ENCODE measurements around the gene B3GAT1. TPM values are rescaled to one million over a fixed set of nuclear protein-coding genes. Genes with fewer than 3 reads are reported as not detected.

B3GAT1 gene
- total and polyA plus RNA-seq, 4 donors: 0.16 to 0.39 TPM; not detected in 2

GRCh38 chr11:134407923-134408322, 4.1 kb downstream of the B3GAT1 start:
- H3K36me3 ChIP-seq (ENCODE audit: control insufficient read depth in 1 of 2, insufficient read depth in 2 of 2, low read length in 1 of 2): no peaks in the 10 kb centered on the region
- ATAC-seq (ENCODE audit: low FRiP score): no peak
- peaks cover 5% of the 10 kb centered on the region for H3K9me3 ChIP-seq (ENCODE audit: control insufficient read depth, low read length)
- no peaks in the 10 kb centered on the region for H3K4me1 ChIP-seq (ENCODE audit: control insufficient read depth in 1 of 2, insufficient read depth in 2 of 2, low read length in 2 of 2)
- H3K4me3 ChIP-seq (ENCODE audit: low read length in 2 of 2): no peak overlapping the region
- WGBS, 2 donors: 66 to 68% methylated on average over 8 of the region's 8 CpGs
- peak in 1 of 2 donors; percentile 13 for DNase-seq
- no peaks in the 10 kb centered on the region for H3K27me3 ChIP-seq (ENCODE audit: control insufficient read depth in 1 of 2, insufficient read depth in 2 of 2, low read length in 1 of 2)
- no peak overlapping the region for H3K27ac ChIP-seq (ENCODE audit: low read depth in 1 of 2, low read length in 2 of 2)
- intact Hi-C loops (cut with DNase I): no loop called here

GRCh38 chr11:134407321-134407828, 4.7 kb downstream of the B3GAT1 start:
- no peak overlapping the region for H3K27ac ChIP-seq (ENCODE audit: low read depth in 1 of 2, low read length in 2 of 2)
- no peaks in the 10 kb centered on the region for H3K27me3 ChIP-seq (ENCODE audit: control insufficient read depth in 1 of 2, insufficient read depth in 2 of 2, low read length in 1 of 2)
- no peaks in the 10 kb centered on the region for H3K36me3 ChIP-seq (ENCODE audit: control insufficient read depth in 1 of 2, insufficient read depth in 2 of 2, low read length in 1 of 2)
- 62 to 66% methylated on average over 12 of the region's 12 CpGs for WGBS, 2 donors
- H3K4me1 ChIP-seq (ENCODE audit: control insufficient read depth in 1 of 2, insufficient read depth in 2 of 2, low read length in 2 of 2): no peaks in the 10 kb centered on the region
- DNase-seq (no peak), ATAC-seq (ENCODE audit: low FRiP score) (no peak)
- H3K9me3 ChIP-seq (ENCODE audit: control insufficient read depth, low read length): peaks cover 5% of the 10 kb centered on the region
- intact Hi-C loops (cut with DNase I): no loop called here
- no peak overlapping the region for H3K4me3 ChIP-seq (ENCODE audit: low read length in 2 of 2)

GRCh38 chr11:134406264-134407185, 5.5 kb downstream of the B3GAT1 start:
- WGBS, 2 donors: 80 to 83% methylated on average over 11 of the region's 11 CpGs
- H3K4me3 ChIP-seq (ENCODE audit: low read length in 2 of 2): no peak overlapping the region
- H3K9me3 ChIP-seq (ENCODE audit: control insufficient read depth, low read length): peaks cover 5% of the 10 kb centered on the region
- DNase-seq (no peak), ATAC-seq (ENCODE audit: low FRiP score) (no peak)
- no peaks in the 10 kb centered on the region for H3K36me3 ChIP-seq (ENCODE audit: control insufficient read depth in 1 of 2, insufficient read depth in 2 of 2, low read length in 1 of 2)
- H3K27me3 ChIP-seq (ENCODE audit: control insufficient read depth in 1 of 2, insufficient read depth in 2 of 2, low read length in 1 of 2): no peaks in the 10 kb centered on the region
- H3K27ac ChIP-seq (ENCODE audit: low read depth in 1 of 2, low read length in 2 of 2): no peak overlapping the region
- no peaks in the 10 kb centered on the region for H3K4me1 ChIP-seq (ENCODE audit: control insufficient read depth in 1 of 2, insufficient read depth in 2 of 2, low read length in 2 of 2)
- intact Hi-C loops (cut with DNase I): no loop called here

GRCh38 chr11:134405841-134406240, 6.2 kb downstream of the B3GAT1 start:
- H3K4me3 ChIP-seq (ENCODE audit: low read length in 2 of 2): no peak overlapping the region
- H3K36me3 ChIP-seq (ENCODE audit: control insufficient read depth in 1 of 2, insufficient read depth in 2 of 2, low read length in 1 of 2): no peaks in the 10 kb centered on the region
- ATAC-seq (ENCODE audit: low FRiP score) (peak; percentile 20), DNase-seq (no peak)
- no peaks in the 10 kb centered on the region for H3K4me1 ChIP-seq (ENCODE audit: control insufficient read depth in 1 of 2, insufficient read depth in 2 of 2, low read length in 2 of 2)
- no peak overlapping the region for H3K27ac ChIP-seq (ENCODE audit: low read depth in 1 of 2, low read length in 2 of 2)
- WGBS, 2 donors: 78 to 86% methylated on average over 9 of the region's 9 CpGs
- H3K9me3 ChIP-seq (ENCODE audit: control insufficient read depth, low read length): peaks cover 5% of the 10 kb centered on the region
- intact Hi-C loops (cut with DNase I): no loop called here
- H3K27me3 ChIP-seq (ENCODE audit: control insufficient read depth in 1 of 2, insufficient read depth in 2 of 2, low read length in 1 of 2): no peaks in the 10 kb centered on the region

GRCh38 chr11:134405436-134405835, 6.6 kb downstream of the B3GAT1 start:
- Histone ChIP-seq H3K4me1 (ENCODE audit: control insufficient read depth in 1 of 2, insufficient read depth in 2 of 2, low read length in 2 of 2) (no peaks in the 10 kb centered on the region), H3K9me3 (ENCODE audit: control insufficient read depth, low read length) (peaks cover 5% of the 10 kb centered on the region), H3K36me3 (ENCODE audit: control insufficient read depth in 1 of 2, insufficient read depth in 2 of 2, low read length in 1 of 2) (no peaks in the 10 kb centered on the region), H3K27ac (ENCODE audit: low read depth in 1 of 2, low read length in 2 of 2) (no peak overlapping the region), H3K4me3 (ENCODE audit: low read length in 2 of 2) (no peak overlapping the region), H3K27me3 (ENCODE audit: control insufficient read depth in 1 of 2, insufficient read depth in 2 of 2, low read length in 1 of 2) (no peaks in the 10 kb centered on the region)
- intact Hi-C loops (cut with DNase I): no loop called here
- ATAC-seq (ENCODE audit: low FRiP score) (no peak), DNase-seq (no peak)
- 84 to 86% methylated on average over 8 of the region's 8 CpGs for WGBS, 2 donors

GRCh38 chr11:134404575-134405341, 7.3 kb downstream of the B3GAT1 start:
- DNase-seq (no peak), ATAC-seq (ENCODE audit: low FRiP score) (no peak)
- WGBS, 2 donors: 91 to 94% methylated on average over 30 of the region's 30 CpGs
- Histone ChIP-seq H3K4me1 (ENCODE audit: control insufficient read depth in 1 of 2, insufficient read depth in 2 of 2, low read length in 2 of 2) (no peaks in the 10 kb centered on the region), H3K27ac (ENCODE audit: low read depth in 1 of 2, low read length in 2 of 2) (no peak overlapping the region), H3K9me3 (ENCODE audit: control insufficient read depth, low read length) (peaks cover 5% of the 10 kb centered on the region), H3K36me3 (ENCODE audit: control insufficient read depth in 1 of 2, insufficient read depth in 2 of 2, low read length in 1 of 2) (no peaks in the 10 kb centered on the region), H3K27me3 (ENCODE audit: control insufficient read depth in 1 of 2, insufficient read depth in 2 of 2, low read length in 1 of 2) (no peaks in the 10 kb centered on the region), H3K4me3 (ENCODE audit: low read length in 2 of 2) (no peak overlapping the region)
- intact Hi-C loops (cut with DNase I): no loop called here

GRCh38 chr11:134402910-134403309, 9.1 kb downstream of the B3GAT1 start:
- 91 to 94% methylated on average over 12 of the region's 12 CpGs for WGBS, 2 donors
- Histone ChIP-seq H3K4me3 (ENCODE audit: low read length in 2 of 2) (no peak overlapping the region), H3K27ac (ENCODE audit: low read depth in 1 of 2, low read length in 2 of 2) (no peak overlapping the region), H3K36me3 (ENCODE audit: control insufficient read depth in 1 of 2, insufficient read depth in 2 of 2, low read length in 1 of 2) (no peaks in the 10 kb centered on the region), H3K9me3 (ENCODE audit: control insufficient read depth, low read length) (peaks cover 5% of the 10 kb centered on the region), H3K4me1 (ENCODE audit: control insufficient read depth in 1 of 2, insufficient read depth in 2 of 2, low read length in 2 of 2) (no peaks in the 10 kb centered on the region), H3K27me3 (ENCODE audit: control insufficient read depth in 1 of 2, insufficient read depth in 2 of 2, low read length in 1 of 2) (no peaks in the 10 kb centered on the region)
- ATAC-seq (ENCODE audit: low FRiP score): no peak
- DNase-seq: no peak
- intact Hi-C loops (cut with DNase I): no loop called here

GRCh38 chr11:134401825-134402809, 9.9 kb downstream of the B3GAT1 start:
- intact Hi-C loops (cut with DNase I): no loop called here
- no peaks in the 10 kb centered on the region for H3K36me3 ChIP-seq (ENCODE audit: control insufficient read depth in 1 of 2, insufficient read depth in 2 of 2, low read length in 1 of 2)
- ATAC-seq (ENCODE audit: low FRiP score) (no peak), DNase-seq (peak in 1 of 2 donors; percentile 68)
- 69 to 78% methylated on average over 19 of the region's 19 CpGs for WGBS, 2 donors
- no peaks in the 10 kb centered on the region for H3K27me3 ChIP-seq (ENCODE audit: control insufficient read depth in 1 of 2, insufficient read depth in 2 of 2, low read length in 1 of 2)
- H3K27ac ChIP-seq (ENCODE audit: low read depth in 1 of 2, low read length in 2 of 2): no peak overlapping the region
- peaks cover 5% of the 10 kb centered on the region for H3K9me3 ChIP-seq (ENCODE audit: control insufficient read depth, low read length)
- H3K4me1 ChIP-seq (ENCODE audit: control insufficient read depth in 1 of 2, insufficient read depth in 2 of 2, low read length in 2 of 2): no peaks in the 10 kb centered on the region
- no peak overlapping the region for H3K4me3 ChIP-seq (ENCODE audit: low read length in 2 of 2)
